Karpas-422 (cell line): ENCODE results near the gene ELL. TPM values are rescaled to one million over a fixed set of nuclear protein-coding genes. Genes with fewer than 3 reads are reported as not detected.

Experiments used
- DNase-seq: peaks from one replicate; pipeline ENCODE4 v3.0.0-alpha.2; 2015
- H2AFZ ChIP-seq: fragments of 200-600 bp; sonication (generic); 2 replicates; pipeline ENCODE4 v1.6.1; 2014; ENCODE audit warnings: antibody characterized with exemption, low read length, mixed read lengths
- H3K27ac ChIP-seq: fragments of 200-600 bp; sonication (generic); 2 replicates; pipeline ENCODE4 v1.5.1; 2014; ENCODE audit warnings: mild to moderate bottlenecking, low read length, moderate library complexity
- H3K27me3 ChIP-seq: fragments of 200-600 bp; sonication (generic); 2 replicates; pipeline ENCODE4 v1.6.1; 2014; ENCODE audit warnings: low read length, mixed read lengths
- H3K36me3 ChIP-seq: fragments of 200-600 bp; sonication (generic); 2 replicates; pipeline ENCODE4 v1.6.1; 2014; ENCODE audit warnings: low read length, mixed read lengths; ENCODE audit not compliant: insufficient read depth
- H3K4me1 ChIP-seq: fragments of 200-600 bp; sonication (generic); 2 replicates; pipeline ENCODE4 v1.6.1; 2014; ENCODE audit warnings: mild to moderate bottlenecking, low read length, mixed read lengths
- H3K4me2 ChIP-seq: fragments of 200-600 bp; sonication (generic); 2 replicates; pipeline ENCODE4 v1.6.1; 2014; ENCODE audit warnings: low read length, low read depth, mild to moderate bottlenecking; ENCODE audit not compliant: poor library complexity, severe bottlenecking
- H3K4me3 ChIP-seq: fragments of 200-600 bp; sonication (generic); 2 replicates; pipeline ENCODE4 v1.5.1; 2014; ENCODE audit warnings: mild to moderate bottlenecking, antibody characterized with exemption, low read length, mixed read lengths
- H3K79me2 ChIP-seq: fragments of 200-600 bp; sonication (generic); 2 replicates; pipeline ENCODE4 v1.6.1; 2014; ENCODE audit warnings: mild to moderate bottlenecking, low read length, mixed read lengths
- H3K9ac ChIP-seq: fragments of 200-600 bp; sonication (generic); 2 replicates; pipeline ENCODE4 v1.6.0; 2014; ENCODE audit warnings: low read length
- H3K9me2 ChIP-seq: fragments of 200-600 bp; sonication (generic), shearing (Covaris generic); replicated peaks from 2 replicates; pipeline ENCODE4 v1.6.0; 2014; ENCODE audit warnings: mild to moderate bottlenecking, low read length, moderate library complexity; ENCODE audit not compliant: insufficient read depth
- H3K9me3 ChIP-seq: fragments of 300-700, 200-600 bp; sonication (generic); 2 replicates; pipeline ENCODE4 v1.6.1; 2014; ENCODE audit warnings: low read length, mixed read lengths
- H4K20me1 ChIP-seq: fragments of 200-600 bp; sonication (generic); 2 replicates; pipeline ENCODE4 v1.6.1; 2014; ENCODE audit warnings: mild to moderate bottlenecking, antibody characterized with exemption, low read length, low read depth; ENCODE audit not compliant: insufficient read depth
- total RNA-seq: library from RNA; depleted of rRNA; stranded (reverse); fragments of >200 nt; shearing (Covaris generic); gene quantifications from 2 replicates; pipeline ENCODE4 v1.2.3, GENCODE V29; 2014; ENCODE audit warnings: low replicate concordance

The ELL gene
- total RNA-seq, 1 experiment from 2014 or later = 10.9 TPM

DNA sequence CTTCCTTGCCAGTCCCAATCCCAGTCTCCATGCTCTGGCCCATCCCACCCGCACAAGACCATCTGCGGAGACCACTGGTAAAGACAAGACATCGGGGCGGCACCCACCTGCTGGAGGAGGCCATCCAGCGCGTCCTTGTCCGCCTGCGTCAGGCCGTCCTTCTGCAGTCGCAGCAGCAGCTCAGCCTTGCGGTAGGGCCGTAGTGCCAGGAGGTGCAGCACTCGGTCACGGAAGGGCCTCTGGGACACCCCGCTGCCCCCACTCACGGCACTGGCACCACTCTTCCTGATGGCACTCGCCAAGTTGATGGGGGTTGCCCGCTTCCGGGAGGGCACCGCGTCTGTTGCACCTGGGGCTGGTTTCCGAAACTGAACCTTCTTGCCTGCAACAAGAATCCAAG lies 60.4 kb downstream of the ELL start:
- Histone ChIP-seq H2AFZ (no peak overlapping the region), H3K9ac (no peak overlapping the region), H3K79me2 (no peaks in the 10 kb centered on the region), H3K9me2 (no peaks in the 10 kb centered on the region), H3K27ac (no peak overlapping the region), H3K4me3 (no peak overlapping the region), H3K9me3 (no peaks in the 10 kb centered on the region), H3K27me3 (no peaks in the 10 kb centered on the region), H3K36me3 (no peaks in the 10 kb centered on the region), H3K4me2 (no peak overlapping the region), H4K20me1 (peaks cover 3% of the 10 kb centered on the region; the same call in 1 of the 2 replicates), H3K4me1 (no peaks in the 10 kb centered on the region)
- DNase-seq = no peak

DNA sequence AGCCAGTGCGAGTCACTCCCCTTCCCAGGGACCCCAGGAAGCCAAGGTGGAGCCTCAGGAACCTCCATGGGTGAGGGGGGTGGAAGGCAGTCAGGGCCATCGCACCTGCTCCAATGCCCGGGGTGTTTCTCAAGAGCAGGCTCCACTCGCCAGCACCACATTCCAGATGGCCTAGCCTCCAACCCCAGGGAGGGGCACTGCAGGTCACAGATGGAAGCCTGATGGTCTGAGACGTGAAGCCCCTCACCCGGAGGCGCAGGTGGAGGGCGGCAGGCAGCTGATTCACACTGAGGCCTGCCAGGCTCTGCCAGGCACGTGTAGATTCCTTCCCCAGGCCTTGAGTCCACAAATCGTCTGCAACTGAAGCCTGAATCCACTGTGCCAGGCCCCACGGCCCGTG lies 61.0 kb downstream of the ELL start:
- Histone ChIP-seq H3K4me1 (no peaks in the 10 kb centered on the region), H3K4me2 (no peak overlapping the region), H2AFZ (no peak overlapping the region), H3K27ac (no peak overlapping the region), H3K27me3 (no peaks in the 10 kb centered on the region), H3K9ac (no peak overlapping the region), H3K79me2 (no peaks in the 10 kb centered on the region), H3K9me3 (no peaks in the 10 kb centered on the region), H3K36me3 (no peaks in the 10 kb centered on the region), H3K4me3 (no peak overlapping the region), H3K9me2 (no peaks in the 10 kb centered on the region), H4K20me1 (peaks cover 3% of the 10 kb centered on the region; the same call in 1 of the 2 replicates)
- DNase-seq = no peak

DNA sequence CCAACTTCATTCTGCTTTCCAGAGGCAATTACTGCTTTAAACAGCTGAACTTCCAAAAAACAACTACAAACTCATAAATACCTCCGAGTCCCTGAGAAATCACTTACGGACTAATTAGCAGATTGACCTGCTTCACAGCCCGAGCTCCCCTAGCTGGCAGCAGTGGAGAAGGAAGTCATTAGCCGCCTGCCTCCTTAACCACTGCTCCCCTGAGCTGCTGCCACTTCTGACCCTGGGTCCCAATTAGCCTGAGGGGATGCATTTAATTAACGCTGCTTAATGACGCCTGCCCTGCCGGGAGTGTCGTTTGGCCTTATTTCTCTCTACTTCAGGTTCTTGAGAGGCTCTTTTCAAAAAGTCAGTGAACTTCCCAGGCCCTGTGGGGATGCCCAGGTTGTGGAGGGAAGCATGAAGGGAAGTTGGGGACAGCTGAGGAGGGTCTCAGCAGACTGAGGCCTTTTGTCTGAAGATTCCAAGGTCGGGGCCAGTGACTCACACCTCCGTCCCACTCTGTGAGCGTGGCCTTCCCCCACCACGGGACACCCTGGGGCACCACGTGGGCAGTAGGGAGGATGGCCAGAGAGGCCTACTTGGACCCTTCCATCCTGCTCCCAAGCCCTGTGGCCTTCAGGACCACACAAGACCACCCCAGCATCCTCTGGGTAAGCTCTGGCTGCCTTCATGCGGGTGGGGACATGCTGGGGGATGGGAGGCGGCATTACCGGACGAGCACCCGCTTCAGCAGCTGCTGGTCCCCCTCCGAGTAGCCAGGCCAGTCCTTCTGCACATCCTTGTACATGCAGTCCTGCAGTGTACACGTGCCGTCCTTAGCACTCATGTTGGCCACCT lies 64.2 kb downstream of the ELL start:
- Histone ChIP-seq H4K20me1 (peaks cover 3% of the 10 kb centered on the region; the same call in 1 of the 2 replicates), H3K27me3 (no peaks in the 10 kb centered on the region), H2AFZ (no peak overlapping the region), H3K4me1 (no peaks in the 10 kb centered on the region), H3K9me3 (no peaks in the 10 kb centered on the region), H3K4me2 (no peak overlapping the region), H3K79me2 (no peaks in the 10 kb centered on the region), H3K36me3 (no peaks in the 10 kb centered on the region), H3K9ac (no peak overlapping the region), H3K4me3 (no peak overlapping the region), H3K9me2 (no peaks in the 10 kb centered on the region), H3K27ac (no peak overlapping the region)
- DNase-seq = no peak

DNA sequence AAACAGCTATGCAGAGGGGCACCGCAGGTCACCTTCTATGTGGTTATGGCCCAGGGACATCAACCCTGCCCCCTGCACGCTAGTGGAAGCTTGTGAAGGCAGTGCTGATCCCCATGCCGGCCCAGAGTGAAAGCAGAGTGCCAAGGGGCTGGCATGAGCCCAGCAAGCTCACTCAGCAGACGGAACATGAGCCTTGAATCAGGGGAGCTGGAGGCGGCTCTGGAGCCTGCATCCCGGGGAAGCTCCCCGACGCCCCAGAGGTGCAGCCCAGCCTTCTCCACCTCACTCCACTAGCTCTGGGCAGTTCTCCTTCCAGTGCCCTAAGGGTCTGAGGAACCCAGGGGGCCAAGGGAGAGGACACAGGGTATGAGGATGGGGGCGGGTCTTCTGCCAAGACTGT lies 64.9 kb downstream of the ELL start:
- DNase-seq = no peak
- H2AFZ ChIP-seq = no peak overlapping the region
- no peaks in the 10 kb centered on the region for H3K36me3 ChIP-seq
- H3K9me3 ChIP-seq = no peaks in the 10 kb centered on the region
- H4K20me1 ChIP-seq = peaks cover 3% of the 10 kb centered on the region; the same call in 1 of the 2 replicates
- peaks cover 7% of the 10 kb centered on the region for H3K4me1 ChIP-seq
- H3K79me2 ChIP-seq = no peaks in the 10 kb centered on the region
- no peak overlapping the region for H3K27ac ChIP-seq
- no peak overlapping the region for H3K9ac ChIP-seq
- no peaks in the 10 kb centered on the region for H3K27me3 ChIP-seq
- H3K4me2 ChIP-seq = no peak overlapping the region
- no peaks in the 10 kb centered on the region for H3K9me2 ChIP-seq
- no peak overlapping the region for H3K4me3 ChIP-seq

DNA sequence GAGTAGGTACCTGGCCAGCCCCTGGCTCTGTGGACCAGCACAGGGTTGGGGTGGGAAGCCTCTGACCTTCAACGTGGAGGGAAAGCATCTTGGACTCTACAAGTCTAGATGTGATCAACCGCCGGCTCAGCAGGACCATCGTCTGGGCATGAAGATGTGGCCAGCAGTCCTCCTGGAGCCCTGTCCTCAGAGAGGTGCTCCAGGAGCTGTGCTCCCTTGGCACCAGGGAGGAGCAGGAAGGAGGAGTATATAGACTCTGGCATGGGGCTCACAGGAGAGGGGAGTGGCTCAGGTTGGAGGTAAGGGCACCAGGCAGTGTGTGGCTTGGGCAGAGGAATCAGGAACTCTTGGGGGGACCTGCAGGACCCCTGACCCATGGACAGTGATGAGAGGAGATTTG lies 65.6 kb downstream of the ELL start:
- H3K79me2 ChIP-seq = no peaks in the 10 kb centered on the region
- H3K36me3 ChIP-seq = no peaks in the 10 kb centered on the region
- no peak overlapping the region for H3K27ac ChIP-seq

DNA sequence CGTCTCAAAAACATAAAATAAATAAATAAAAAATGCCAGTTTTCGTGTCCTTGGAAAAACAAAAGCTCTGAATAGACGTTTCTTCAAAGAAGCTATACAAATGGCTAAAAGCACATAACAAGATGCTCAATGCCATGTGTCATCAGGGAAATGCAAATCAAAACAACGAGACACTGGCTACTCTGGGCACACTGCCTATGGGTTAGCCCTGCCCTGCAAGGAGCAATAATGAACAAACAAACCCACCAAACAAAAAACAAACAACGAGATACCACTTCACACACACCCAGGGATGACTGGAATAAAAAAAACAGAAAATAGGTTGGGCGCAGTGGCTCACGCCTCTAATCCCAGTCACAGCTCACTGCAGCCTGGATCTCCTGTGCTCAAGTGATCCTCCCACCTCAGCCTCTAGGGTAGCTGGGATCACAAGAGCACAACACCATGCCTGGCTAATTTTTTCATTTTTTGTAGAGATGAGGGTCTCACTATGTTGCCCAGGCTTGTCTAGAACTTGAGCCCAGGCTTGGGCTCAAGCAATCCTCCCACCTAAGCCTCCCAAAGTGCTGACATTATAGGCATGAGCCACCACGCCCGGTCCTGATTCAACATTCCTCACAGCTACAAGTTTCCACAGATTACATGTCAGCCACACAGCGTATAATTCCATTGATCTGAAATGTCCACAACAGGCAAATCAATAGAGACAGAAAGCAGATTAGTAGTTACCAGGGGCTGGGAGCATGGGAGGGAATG lies 68.4 kb downstream of the ELL start:
- Histone ChIP-seq H4K20me1 (no peaks in the 10 kb centered on the region; the same call in 1 of the 2 replicates), H3K9me2 (no peaks in the 10 kb centered on the region), H3K27ac (no peak overlapping the region), H3K27me3 (no peaks in the 10 kb centered on the region), H3K79me2 (no peaks in the 10 kb centered on the region), H2AFZ (no peak overlapping the region), H3K36me3 (no peaks in the 10 kb centered on the region), H3K9ac (no peak overlapping the region), H3K4me2 (no peak overlapping the region), H3K4me1 (peaks cover 17% of the 10 kb centered on the region), H3K4me3 (no peak overlapping the region), H3K9me3 (no peaks in the 10 kb centered on the region)
- DNase-seq = no peak

More for the DNA sequence above, 65.6 kb downstream of the ELL start:
- H3K4me3 ChIP-seq = no peak overlapping the region
- H3K4me2 ChIP-seq = no peak overlapping the region
- peaks cover 3% of the 10 kb centered on the region; the same call in 1 of the 2 replicates for H4K20me1 ChIP-seq
- DNase-seq = no peak
- no peak overlapping the region for H3K9ac ChIP-seq
- H2AFZ ChIP-seq = no peak overlapping the region
- no peaks in the 10 kb centered on the region for H3K9me2 ChIP-seq
- H3K9me3 ChIP-seq = no peaks in the 10 kb centered on the region
- peaks cover 14% of the 10 kb centered on the region for H3K4me1 ChIP-seq
- H3K27me3 ChIP-seq = no peaks in the 10 kb centered on the region

DNA sequence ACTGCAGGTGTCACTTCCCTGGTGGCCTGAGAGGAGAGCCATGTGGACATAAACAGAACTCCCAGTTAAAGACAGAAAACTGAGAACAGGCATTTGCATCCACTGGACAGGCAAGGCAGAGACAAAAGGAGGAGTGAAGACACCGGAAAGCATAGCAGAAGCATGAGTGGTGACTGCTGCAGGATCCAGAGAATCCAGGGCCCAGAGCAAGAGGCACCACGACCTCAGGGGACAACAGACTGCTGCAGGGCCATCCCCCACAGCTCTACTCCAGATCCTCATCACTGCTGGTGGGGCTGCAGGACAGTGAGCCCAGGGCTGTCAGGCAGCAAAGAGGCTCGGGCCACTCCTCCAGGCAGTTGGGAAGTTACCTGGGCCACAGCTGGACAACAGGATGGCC lies 69.5 kb downstream of the ELL start:
- no peaks in the 10 kb centered on the region for H3K36me3 ChIP-seq
- H4K20me1 ChIP-seq = no peaks in the 10 kb centered on the region; the same call in 1 of the 2 replicates

More for the DNA sequence above, 69.5 kb downstream of the ELL start:
- H3K79me2 ChIP-seq = no peaks in the 10 kb centered on the region
- no peak overlapping the region for H2AFZ ChIP-seq
- peaks cover 17% of the 10 kb centered on the region for H3K4me1 ChIP-seq
- H3K27ac ChIP-seq = peak overlapping the region; percentile 80
- no peak for DNase-seq
- no peaks in the 10 kb centered on the region for H3K27me3 ChIP-seq
- no peak overlapping the region for H3K4me3 ChIP-seq
- no peaks in the 10 kb centered on the region for H3K9me3 ChIP-seq
- H3K9ac ChIP-seq = peak overlapping the region; percentile 61
- H3K4me2 ChIP-seq = peak overlapping the region; percentile 71
- H3K9me2 ChIP-seq = no peaks in the 10 kb centered on the region
